VCaP (cell line): ENCODE measurements around the gene MRPS17.
A peak's percentile ranks its signal among the peaks of the same experiment; 100 is the strongest.

Source experiments
- H3K27ac ChIP-seq: fragments of 450-650 bp; 2 replicates; pipeline ENCODE4 v1.5.1; 2017
- TF ChIP-seq, protein P1 (sequence below): fragments of 450-650 bp; conservative IDR thresholded peaks from 2 replicates; pipeline ENCODE4 v1.5.1; 2017; ENCODE audit warnings: mild to moderate bottlenecking, moderate library complexity

MRPS17 gene

DNA sequence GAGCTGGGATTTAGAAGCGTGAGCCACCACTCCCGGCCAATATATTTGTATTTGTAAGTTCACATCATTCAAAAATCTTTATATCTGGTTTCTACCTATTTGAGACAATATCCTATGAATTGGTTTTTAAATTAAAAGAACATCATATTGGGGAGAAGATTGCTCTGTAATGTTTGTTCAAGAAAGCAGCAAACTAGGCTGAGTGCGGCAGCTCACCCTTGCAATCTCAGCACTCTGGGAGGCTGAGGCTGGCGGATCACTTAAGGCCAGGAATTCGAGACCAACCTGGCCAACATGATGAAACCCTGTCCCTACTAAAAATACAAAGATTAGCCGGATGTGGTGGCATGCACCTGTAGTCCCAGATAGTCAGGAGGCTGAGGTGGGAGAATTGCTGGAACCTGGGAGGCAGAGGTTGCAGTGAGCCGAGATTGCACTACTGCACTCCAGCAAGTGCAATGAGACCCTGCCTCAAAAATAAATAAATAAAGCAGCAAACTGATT, 22.1 kb downstream of the MRPS17 start:
- no peak overlapping the region for H3K27ac ChIP-seq
- TF ChIP-seq, protein P1, sequence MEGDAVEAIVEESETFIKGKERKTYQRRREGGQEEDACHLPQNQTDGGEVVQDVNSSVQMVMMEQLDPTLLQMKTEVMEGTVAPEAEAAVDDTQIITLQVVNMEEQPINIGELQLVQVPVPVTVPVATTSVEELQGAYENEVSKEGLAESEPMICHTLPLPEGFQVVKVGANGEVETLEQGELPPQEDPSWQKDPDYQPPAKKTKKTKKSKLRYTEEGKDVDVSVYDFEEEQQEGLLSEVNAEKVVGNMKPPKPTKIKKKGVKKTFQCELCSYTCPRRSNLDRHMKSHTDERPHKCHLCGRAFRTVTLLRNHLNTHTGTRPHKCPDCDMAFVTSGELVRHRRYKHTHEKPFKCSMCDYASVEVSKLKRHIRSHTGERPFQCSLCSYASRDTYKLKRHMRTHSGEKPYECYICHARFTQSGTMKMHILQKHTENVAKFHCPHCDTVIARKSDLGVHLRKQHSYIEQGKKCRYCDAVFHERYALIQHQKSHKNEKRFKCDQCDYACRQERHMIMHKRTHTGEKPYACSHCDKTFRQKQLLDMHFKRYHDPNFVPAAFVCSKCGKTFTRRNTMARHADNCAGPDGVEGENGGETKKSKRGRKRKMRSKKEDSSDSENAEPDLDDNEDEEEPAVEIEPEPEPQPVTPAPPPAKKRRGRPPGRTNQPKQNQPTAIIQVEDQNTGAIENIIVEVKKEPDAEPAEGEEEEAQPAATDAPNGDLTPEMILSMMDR: no peak

DNA sequence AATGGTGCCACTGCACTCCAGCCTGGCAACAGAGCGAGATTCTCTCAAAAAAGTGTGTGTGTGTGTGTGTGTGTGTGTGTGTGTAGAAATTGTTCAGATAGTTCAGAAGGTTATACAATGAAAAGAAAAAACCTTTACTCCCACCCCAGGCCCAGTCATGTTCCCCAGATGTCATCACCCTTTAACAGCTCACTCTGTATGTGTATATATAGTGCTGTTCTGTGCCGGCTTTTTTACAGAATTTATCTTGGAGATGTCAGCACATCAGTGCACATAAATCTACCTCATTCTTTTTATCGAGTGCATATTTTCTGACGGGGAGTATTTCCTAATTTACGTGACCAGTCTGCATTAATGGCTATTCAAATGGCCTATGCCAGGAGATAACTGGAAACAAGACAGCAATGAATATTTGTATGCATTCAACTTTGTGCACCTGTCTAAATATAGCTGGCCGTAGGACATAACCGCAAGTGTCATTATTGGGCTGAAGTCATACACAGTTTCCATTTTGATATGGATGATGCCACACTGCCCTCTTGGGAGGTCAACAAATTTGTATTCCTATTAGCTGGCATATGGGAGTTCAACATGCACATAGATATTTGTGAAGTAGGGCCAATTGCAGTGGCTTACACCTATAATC, 24.4 kb downstream of the MRPS17 start:
- TF ChIP-seq, protein P1: no peak
- peak overlapping the region; percentile 84 for H3K27ac ChIP-seq

DNA sequence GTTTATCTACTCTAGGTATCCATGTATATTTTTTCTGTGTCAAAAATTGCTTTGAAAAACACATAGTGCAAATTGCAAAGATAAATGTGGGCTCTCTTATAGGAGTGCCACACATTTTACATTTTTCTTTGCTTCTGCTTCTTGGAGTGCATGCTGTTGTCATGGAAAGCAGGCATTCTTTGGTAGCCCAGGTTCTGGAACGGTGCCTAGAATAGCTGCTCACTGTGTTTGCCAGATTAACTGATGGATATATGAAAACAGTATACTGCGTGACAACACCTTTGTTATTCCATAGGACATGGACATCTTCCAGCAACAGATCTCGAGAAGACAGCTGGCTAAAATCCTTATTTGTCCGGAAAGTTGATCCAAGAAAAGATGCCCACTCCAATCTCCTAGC, 26.2 kb downstream of the MRPS17 start:
- peak overlapping the region; percentile 84 for H3K27ac ChIP-seq
- TF ChIP-seq, protein P1: no peak

DNA sequence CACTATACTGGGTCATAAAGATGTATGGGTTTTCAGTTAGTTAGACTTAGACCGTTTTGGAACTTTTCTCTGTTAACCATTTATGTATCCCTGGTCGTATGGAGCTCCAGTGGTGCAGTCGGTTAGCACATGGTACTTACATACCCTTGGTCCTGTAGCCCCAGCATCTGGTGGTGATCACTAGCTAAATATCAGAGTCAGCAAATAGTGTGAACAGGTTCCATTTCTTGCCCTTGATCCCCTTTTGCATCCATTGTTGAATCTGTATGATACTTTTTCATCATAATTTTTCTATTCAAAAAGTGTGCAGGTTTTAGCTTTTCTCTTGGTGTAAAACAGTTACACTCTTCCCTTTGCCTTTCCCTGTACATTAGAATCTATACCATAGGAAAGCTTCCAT, 28.6 kb downstream of the MRPS17 start:
- TF ChIP-seq, protein P1: no peak
- H3K27ac ChIP-seq: peak overlapping the region; percentile 84; the same call in 1 of the 2 replicates

DNA sequence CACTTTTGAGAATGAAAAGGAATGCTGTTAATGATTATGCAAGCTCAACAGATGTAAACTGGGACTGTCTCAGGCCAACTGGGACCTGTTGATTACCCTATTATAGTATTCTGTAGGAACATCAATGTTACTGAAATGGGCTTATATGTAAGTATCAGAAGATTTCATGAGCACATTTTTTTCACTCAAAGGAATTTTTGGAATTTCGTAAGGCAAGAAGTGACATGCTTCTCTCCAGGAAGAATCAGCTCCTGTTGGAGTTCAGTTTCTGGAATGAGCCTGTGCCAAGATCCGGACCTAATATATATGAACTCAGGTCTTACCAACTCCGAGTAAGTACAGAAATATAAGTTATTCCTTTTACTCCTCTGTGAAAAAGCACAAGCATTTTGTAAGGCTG, 31.9 kb downstream of the MRPS17 start:
- TF ChIP-seq, protein P1: no peak
- no peak overlapping the region for H3K27ac ChIP-seq

DNA sequence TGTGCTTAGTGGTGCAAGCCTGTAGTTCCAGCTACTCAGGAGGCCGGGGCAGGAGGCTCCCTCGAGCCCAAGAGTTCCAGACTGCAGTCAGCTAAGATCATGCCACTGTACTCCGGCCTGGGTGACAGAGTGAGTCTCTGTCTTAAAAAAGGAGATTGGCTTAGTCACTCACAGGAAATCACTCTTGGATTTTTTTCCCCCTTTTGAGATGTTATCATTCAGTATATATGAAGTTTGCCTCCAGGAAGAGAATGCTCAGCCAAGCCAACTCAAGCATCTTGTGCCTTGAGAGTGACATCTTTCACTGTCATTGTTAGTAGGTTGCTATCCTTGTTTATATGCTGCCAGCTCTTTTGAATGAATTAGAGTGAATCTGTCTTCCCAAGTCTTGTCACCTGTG, 40.7 kb downstream of the MRPS17 start:
- no peak overlapping the region for H3K27ac ChIP-seq
- TF ChIP-seq, protein P1: no peak

DNA sequence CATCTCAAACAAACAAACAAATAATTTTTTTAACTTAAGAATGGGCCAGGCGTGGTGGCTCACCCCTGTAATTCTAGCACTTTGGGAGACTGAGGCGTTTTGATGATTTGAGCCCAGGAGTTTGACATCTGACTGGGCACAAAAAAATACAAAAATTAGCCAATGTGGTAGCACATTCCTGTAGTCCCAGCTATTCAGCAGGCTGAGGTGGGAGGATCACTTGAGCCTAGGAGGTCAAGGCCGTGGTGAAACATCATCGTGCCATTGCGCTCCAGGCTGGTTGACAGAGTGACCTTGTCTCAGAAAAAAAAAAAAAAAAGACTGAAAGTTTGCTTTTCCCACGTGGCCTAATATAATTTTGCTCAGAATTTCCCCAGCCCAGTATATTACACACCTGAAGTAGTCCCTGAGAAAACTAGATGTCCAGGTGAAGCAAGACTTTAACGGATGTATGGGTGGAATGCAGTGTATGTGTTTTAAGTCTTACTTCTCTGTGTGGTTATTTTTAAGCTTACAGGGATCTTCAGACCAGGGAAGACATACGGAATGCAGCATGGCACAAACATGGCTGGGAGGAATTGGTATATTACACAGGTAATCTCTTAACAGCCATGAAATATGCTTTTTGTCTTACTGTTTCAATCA, 45.3 kb downstream of the MRPS17 start:
- H3K27ac ChIP-seq: no peak overlapping the region
- TF ChIP-seq, protein P1: no peak
